HepG2 (cell line): Measurements from ENCODE around the gene CARHSP1. TPM values are rescaled to one million over a fixed set of nuclear protein-coding genes. Genes with fewer than 3 reads are reported as not detected.

Experiments used
- ARID4A ChIP-seq: sonication (generic); formaldehyde crosslinking; IDR thresholded peaks from 2 replicates; pipeline ENCODE4 v1.5.0; 2020; ENCODE audit warnings: mild to moderate bottlenecking, missing genetic modification reagents, borderline replicate concordance
- CREB1 ChIP-seq, 2 experiments: fragments of 450-650 bp in 1 of 2; IDR thresholded peaks; 2 replicates each; pipeline ENCODE4 v1.6.1; 2016 to 2017; ENCODE audit warnings: control low read depth in 1 of 2, mild to moderate bottlenecking in 1 of 2, missing compliant biosample characterization in 1 of 2, missing genetic modification characterization in 1 of 2
- JARID2 ChIP-seq: sonication (generic); formaldehyde crosslinking; IDR thresholded peaks from 2 replicates; pipeline ENCODE4 v1.8.1; 2023; ENCODE audit warnings: missing genetic modification reagents, inconsistent platforms; ENCODE audit not compliant: insufficient replicate concordance
- MIER3 ChIP-seq: IDR thresholded peaks from 2 replicates; pipeline ENCODE4 v1.6.1; 2016; ENCODE audit warnings: missing compliant biosample characterization, borderline replicate concordance
- STAG1 ChIP-seq: sonication (generic); formaldehyde crosslinking; IDR thresholded peaks from 2 replicates; pipeline ENCODE4 v1.4.0; 2020; ENCODE audit warnings: missing genetic modification reagents
- TFAP4 ChIP-seq: sonication (generic); IDR thresholded peaks from 2 replicates; pipeline ENCODE4 v1.6.1; 2016; ENCODE audit warnings: low read depth, borderline replicate concordance
- YEATS2 ChIP-seq: sonication (generic); formaldehyde crosslinking; IDR thresholded peaks from 2 replicates; pipeline ENCODE4 v1.4.0; 2020; ENCODE audit warnings: missing genetic modification reagents, borderline replicate concordance
- ZBTB40 ChIP-seq, 2 experiments: fragments of 450-650 bp in 1 of 2; sonication (generic) in 1 of 2; formaldehyde crosslinking in 1 of 2; IDR thresholded peaks; 2 replicates each; pipeline versions ENCODE4 v1.6.1 to v1.8.0; 2016 to 2022; ENCODE audit warnings: antibody characterized with exemption in 1 of 2, mild to moderate bottlenecking in 1 of 2, missing genetic modification reagents in 1 of 2
- ZNF362 ChIP-seq: sonication (generic); formaldehyde crosslinking; IDR thresholded peaks from 2 replicates; pipeline ENCODE4 v1.4.0; 2020; ENCODE audit warnings: missing genetic modification reagents, mild to moderate bottlenecking, borderline replicate concordance
- ZNF768 ChIP-seq: sonication (generic); formaldehyde crosslinking; IDR thresholded peaks from 2 replicates; pipeline ENCODE4 v1.4.0; 2020; ENCODE audit warnings: missing genetic modification reagents
- polyA plus RNA-seq, 8 experiments: library from polyadenylated mRNA; depleted of rRNA in 3 of 8; stranded (reverse) in 7 of 8; unstranded in 1 of 8; fragments of >200 nt; fragmentation: Illumina TruSeq in 4 of 8; extraction: Trizol in 4 of 8; gene quantifications; 2 replicates each; pipeline versions ENCODE4 v1.2.1 to v1.2.3, GENCODE V29; 2011 to 2016; ENCODE audit warnings: low read depth in 4 of 8, missing spikeins in 1 of 8, mixed read lengths in 1 of 8; ENCODE audit not compliant: insufficient read depth in 1 of 8
- total RNA-seq, 5 experiments: library from RNA; depleted of rRNA; stranded (reverse); fragments of >200 nt; fragmentation: Illumina TruSeq; extraction: Trizol; gene quantifications; 2 replicates each; pipeline ENCODE4 v1.2.3, GENCODE V29; 2016; ENCODE audit warnings: low read depth in 1 of 5

The CARHSP1 gene
- total and polyA plus RNA-seq, 2 of the 13 experiments (the other 11 are each of a cell fraction or from before 2014, with no cell fraction given), result 173 to 345 TPM

DNA sequence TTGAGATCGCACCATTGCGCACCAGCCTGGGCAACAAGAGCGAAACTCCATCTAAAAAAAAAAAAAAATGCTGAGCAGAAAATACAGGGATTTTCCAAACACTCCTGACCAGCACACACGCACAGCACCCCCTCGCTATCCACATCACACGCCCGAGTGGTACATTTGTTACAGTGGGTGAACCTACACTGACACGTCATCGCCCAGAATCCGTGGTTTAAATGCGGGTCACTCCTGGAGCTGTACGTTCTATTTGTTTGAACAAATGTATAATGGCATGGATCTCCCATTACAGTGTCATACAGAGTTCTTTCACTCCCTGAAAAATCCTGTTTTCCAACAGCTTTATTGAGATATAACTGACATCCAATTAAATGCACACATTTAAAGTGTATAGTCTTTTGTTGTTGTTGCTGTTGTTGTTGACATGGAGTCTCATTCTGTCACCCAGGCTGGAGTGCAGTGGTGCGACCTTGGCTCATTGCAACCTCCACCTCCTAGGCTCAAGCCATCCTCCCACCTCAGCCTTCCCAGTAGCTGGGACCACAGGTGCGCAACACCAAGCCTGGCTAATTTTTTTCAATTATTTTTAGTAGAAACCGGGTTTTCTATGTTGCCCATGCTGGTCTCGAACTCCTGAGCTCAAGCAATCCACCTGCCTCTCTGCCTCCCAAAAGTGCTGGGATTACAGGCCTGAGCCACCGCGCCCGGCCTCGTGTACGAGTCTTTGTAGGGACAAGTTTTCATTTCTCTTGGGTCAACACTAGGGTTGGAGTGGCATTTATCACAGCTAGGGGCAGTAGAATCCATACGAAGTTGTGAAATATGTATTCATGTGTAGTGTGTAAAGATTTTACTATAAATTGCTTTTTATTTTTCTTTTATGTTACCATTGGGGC, 4.4 kb upstream of the CARHSP1 start (continued):
- no peak for TF ChIP-seq ZNF362 (CRISPR knock-in tag)
- TF ChIP-seq JARID2 (CRISPR knock-in tag), result no peak
- TF ChIP-seq ZBTB40 (IDR thresholded peaks at IDR 0.05), result no peak
- TF ChIP-seq ZBTB40 (CRISPR knock-in tag; IDR thresholded peaks at IDR 0.05), result no peak
- TF ChIP-seq STAG1, result peak; percentile 47; the same call in 1 of the 2 replicates
- TF ChIP-seq MIER3 (CRISPR knock-in tag), result peak; percentile 36; the same call in 1 of the 2 replicates
- TF ChIP-seq CREB1 (IDR thresholded peaks at IDR 0.05), result peak; percentile 51; the same call in 1 of the 2 replicates
- no peak for TF ChIP-seq CREB1 (CRISPR knock-in tag; IDR thresholded peaks at IDR 0.05)
- no peak for TF ChIP-seq ARID4A (CRISPR knock-in tag)
- no peak for TF ChIP-seq TFAP4
- no peak for TF ChIP-seq ZNF768
- TF ChIP-seq YEATS2, result 0 out of 2 replicates have a peak, but pooled peaks have one; percentile 10
